Spinal cord (tissue), 10 donors: ENCODE data around the gene SRSF3. TPM values are rescaled to one million over a fixed set of nuclear protein-coding genes. Genes with fewer than 3 reads are reported as not detected.

Source experiments
- DNase-seq, 6 donors: peaks; one replicate each; pipeline versions ENCODE4 v3.0.0 to v3.0.0-alpha.2; 2013 to 2015; ENCODE audit warnings: low spot score in 6 of 6, low read depth in 4 of 6
- H3K27ac ChIP-seq: one replicate; pipeline ENCODE4 v1.5.1; 2013; ENCODE audit warnings: low read depth, low read length, control low read depth
- H3K27me3 ChIP-seq: one replicate; pipeline ENCODE4 v1.6.1; 2013; ENCODE audit warnings: low read length; ENCODE audit not compliant: control insufficient read depth, insufficient read depth
- H3K36me3 ChIP-seq: one replicate; pipeline ENCODE4 v1.6.1; 2013; ENCODE audit warnings: low read length; ENCODE audit not compliant: control insufficient read depth, insufficient read depth
- H3K4me1 ChIP-seq: one replicate; pipeline ENCODE4 v1.6.1; 2013; ENCODE audit warnings: low read length; ENCODE audit not compliant: control insufficient read depth, insufficient read depth
- H3K4me3 ChIP-seq: one replicate; pipeline ENCODE4 v1.5.1; 2013; ENCODE audit warnings: low read depth, low read length, control low read depth
- H3K9me3 ChIP-seq: one replicate; pipeline ENCODE4 v1.6.1; 2013; ENCODE audit warnings: low read length; ENCODE audit not compliant: control insufficient read depth, insufficient read depth
- WGBS: methylation state at CpG from one replicate; pipeline ENCODE4 v1.1.5; 2013; ENCODE audit warnings: missing lambda C conversion rate; ENCODE audit not compliant: insufficient coverage; 5-methylcytosine and 5-hydroxymethylcytosine counted together
- polyA plus RNA-seq, 2 donors: library from polyadenylated mRNA; unstranded; fragments of 120-200 nt; gene quantifications; one replicate each; pipeline ENCODE4 v1.2.1, GENCODE V29; 2013; ENCODE audit not compliant: insufficient read length in 2 of 2
- total RNA-seq, 2 donors: library from RNA; depleted of rRNA in 1 of 2; stranded (reverse); fragments of 120-200 nt in 1 of 2; fragments of >200 nt in 1 of 2; gene quantifications; one replicate each; pipeline versions ENCODE4 v1.2.3 to v1.2.4, GENCODE V29; 2013 to 2014
- donor health status: healthy.

The SRSF3 gene
- total and polyA plus RNA-seq, 4 donors: 135 to 351 (median 325) TPM

DNA sequence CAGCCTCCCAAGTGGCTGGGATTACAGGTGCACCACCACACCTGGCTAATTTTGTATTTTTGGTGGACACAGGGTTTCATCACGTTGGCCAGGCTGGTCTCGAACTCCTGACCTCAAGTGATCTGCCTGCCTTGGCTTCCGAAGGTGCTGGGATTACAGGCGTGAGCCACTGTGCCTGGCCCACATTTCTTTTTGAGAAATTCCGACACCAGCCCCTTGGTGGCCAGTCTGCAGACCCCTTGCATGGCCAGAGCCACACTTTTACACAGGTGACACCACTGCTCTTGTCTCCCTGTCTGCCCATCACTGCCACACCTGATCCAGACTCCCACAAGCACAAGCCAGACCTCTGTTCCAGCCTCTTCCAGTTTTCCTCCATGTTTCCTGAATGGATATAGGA lies 33.0 kb downstream of the SRSF3 start:
- no peak for DNase-seq
- no peak overlapping the region for H3K27ac ChIP-seq
- no peaks in the 10 kb centered on the region for H3K27me3 ChIP-seq
- H3K36me3 ChIP-seq: no peaks in the 10 kb centered on the region
- H3K4me3 ChIP-seq: no peak overlapping the region
- peaks cover 28% of the 10 kb centered on the region for H3K4me1 ChIP-seq
- no peaks in the 10 kb centered on the region for H3K9me3 ChIP-seq
- 87% methylated on average over 5 of the region's 5 CpGs for WGBS

DNA sequence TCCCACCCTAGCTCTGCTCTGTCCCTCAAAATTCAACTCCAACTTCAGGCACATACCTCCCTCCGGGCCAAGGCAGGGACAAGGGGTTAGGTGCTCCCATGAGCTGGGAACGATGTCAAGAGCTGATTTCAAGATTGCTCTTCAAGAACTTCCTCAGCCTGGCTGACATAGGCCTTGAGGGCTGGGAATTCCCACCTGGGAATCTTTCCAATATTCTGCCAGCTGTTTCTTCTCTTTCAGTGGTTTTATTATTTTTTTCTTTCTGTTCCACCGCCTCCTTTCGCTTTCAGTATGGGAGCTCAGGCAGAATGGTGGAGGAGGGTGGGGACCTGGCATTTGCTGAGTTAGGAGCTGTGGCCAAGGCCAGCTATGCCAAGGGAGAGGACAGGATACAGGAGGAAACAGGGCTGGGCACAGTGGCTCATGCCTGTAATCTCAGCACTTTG lies 33.7 kb downstream of the SRSF3 start:
- Histone ChIP-seq H3K27ac (no peak overlapping the region), H3K36me3 (no peaks in the 10 kb centered on the region), H3K4me1 (peaks cover 27% of the 10 kb centered on the region), H3K27me3 (no peaks in the 10 kb centered on the region), H3K4me3 (no peak overlapping the region), H3K9me3 (no peaks in the 10 kb centered on the region)
- DNase-seq: peak in 1 of 6 donors; percentile 54
- WGBS: 80% methylated on average over 2 of the region's 4 CpGs

DNA sequence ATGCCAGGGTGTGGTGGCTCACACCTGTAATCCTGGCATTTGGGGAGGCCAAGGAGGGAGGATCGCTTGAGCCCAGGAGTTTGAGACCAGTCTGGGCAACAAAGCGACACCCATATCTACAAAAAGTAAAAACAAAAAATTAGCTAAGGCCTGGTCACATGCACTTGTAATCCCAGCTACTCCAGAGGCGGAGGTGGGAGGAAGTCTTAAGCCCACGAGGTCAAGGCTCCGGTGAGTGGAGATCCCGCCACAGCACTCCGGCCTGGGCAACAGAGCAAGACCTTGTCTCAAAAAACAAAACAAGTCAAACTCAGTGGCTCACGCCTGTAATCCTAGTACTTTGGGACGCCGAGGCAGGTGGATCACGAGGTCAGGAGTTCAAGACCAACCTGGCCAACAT lies 35.6 kb downstream of the SRSF3 start:
- Histone ChIP-seq H3K36me3 (no peaks in the 10 kb centered on the region), H3K9me3 (no peaks in the 10 kb centered on the region), H3K27me3 (no peaks in the 10 kb centered on the region), H3K4me1 (peaks cover 26% of the 10 kb centered on the region), H3K4me3 (no peak overlapping the region), H3K27ac (no peak overlapping the region)
- DNase-seq: no peak
- 93% methylated on average over 9 of the region's 11 CpGs for WGBS

DNA sequence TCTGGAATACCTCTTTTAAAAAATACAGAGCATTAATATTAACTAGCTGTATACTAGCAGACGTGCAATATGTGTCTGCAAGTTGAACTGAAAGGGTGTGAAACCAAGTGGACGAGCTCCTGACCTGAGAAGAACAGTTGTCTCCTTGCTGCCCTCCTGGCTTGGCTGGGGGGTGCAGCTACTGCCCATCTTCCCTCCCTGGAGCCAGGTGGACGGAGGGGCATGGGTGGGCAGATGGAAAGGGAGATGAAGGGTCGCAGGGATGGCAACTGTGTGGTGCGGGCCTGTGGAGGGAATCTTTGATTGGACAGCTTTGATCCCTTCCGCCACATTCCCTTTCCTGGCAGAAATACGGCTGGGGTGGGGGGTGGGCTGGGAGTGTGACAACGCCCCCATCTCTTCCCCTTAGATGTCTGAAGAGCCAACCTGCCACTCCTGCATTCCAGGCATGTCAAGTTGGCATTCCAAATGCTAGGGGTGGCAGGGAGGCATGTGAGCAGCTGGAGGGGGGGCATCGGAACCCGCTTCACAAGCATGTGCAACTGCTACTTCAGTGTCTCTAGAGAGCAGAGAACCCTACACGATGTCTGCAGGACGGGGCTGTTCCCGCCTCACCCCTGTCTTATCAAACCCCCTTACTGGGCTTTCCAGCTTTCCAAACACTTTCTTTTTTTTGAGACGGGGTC lies 37.3 kb downstream of the SRSF3 start:
- Histone ChIP-seq H3K36me3 (no peaks in the 10 kb centered on the region), H3K4me3 (no peak overlapping the region)

DNA sequence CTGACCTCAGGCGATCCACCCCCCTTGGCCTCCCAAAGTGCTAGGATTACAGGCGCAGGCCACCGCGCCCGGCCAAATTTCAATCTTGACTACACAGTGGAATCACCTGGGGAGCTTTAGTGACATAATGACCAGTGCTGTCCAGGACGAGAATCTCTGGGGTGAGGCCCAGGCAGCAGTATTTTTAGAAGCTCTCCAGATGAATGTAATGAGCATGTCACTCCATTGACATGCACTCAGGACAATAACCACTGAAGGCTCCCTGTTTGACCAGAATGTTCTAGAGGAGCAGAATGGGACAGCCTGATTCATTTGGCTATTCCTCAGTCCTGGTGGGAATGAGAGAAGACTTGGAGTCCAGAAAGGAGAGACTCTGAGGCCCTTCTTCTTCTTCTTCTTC lies 39.2 kb downstream of the SRSF3 start:
- DNase-seq: no peak
- 89% methylated on average over 6 of the region's 6 CpGs for WGBS
- H3K4me1 ChIP-seq: peaks cover 27% of the 10 kb centered on the region

More for the DNA sequence above, 37.3 kb downstream of the SRSF3 start:
- WGBS: 68% methylated on average over 6 of the region's 14 CpGs
- H3K27me3 ChIP-seq: no peaks in the 10 kb centered on the region
- peaks cover 23% of the 10 kb centered on the region for H3K4me1 ChIP-seq
- H3K9me3 ChIP-seq: no peaks in the 10 kb centered on the region
- H3K27ac ChIP-seq: no peak overlapping the region
- no peak for DNase-seq

DNA sequence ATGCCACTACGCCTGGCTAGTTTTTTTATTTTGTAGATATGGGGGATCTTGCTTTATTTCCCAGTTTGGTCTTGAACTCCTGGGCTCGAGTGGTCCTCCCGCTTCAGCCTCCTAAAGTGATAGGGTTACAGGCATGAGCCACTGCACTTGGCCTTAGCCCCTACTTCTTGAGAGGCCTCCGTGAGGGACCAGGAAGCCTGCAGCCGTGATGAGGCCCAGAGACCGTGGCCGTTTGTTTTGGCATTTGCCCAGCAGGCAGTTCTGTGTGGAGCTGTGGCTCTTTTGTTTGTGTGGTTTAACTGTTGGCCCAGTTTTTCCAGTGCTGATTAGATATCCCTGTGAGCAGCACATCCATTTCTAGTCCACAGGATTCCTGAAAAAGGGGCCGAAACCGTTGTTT lies 39.8 kb downstream of the SRSF3 start:
- Histone ChIP-seq H3K36me3 (no peaks in the 10 kb centered on the region), H3K27ac (no peak overlapping the region), H3K4me3 (no peak overlapping the region), H3K4me1 (peaks cover 27% of the 10 kb centered on the region), H3K27me3 (no peaks in the 10 kb centered on the region), H3K9me3 (no peaks in the 10 kb centered on the region)
- DNase-seq: peak in 2 of 6 donors; percentile 53 to 69
- whole genome bisulfite sequencing: 30% methylated on average over 7 of the region's 9 CpGs

More for the DNA sequence above, 39.2 kb downstream of the SRSF3 start:
- H3K27me3 ChIP-seq: no peaks in the 10 kb centered on the region
- no peak overlapping the region for H3K4me3 ChIP-seq
- no peaks in the 10 kb centered on the region for H3K9me3 ChIP-seq
- no peak overlapping the region for H3K27ac ChIP-seq
- H3K36me3 ChIP-seq: no peaks in the 10 kb centered on the region

DNA sequence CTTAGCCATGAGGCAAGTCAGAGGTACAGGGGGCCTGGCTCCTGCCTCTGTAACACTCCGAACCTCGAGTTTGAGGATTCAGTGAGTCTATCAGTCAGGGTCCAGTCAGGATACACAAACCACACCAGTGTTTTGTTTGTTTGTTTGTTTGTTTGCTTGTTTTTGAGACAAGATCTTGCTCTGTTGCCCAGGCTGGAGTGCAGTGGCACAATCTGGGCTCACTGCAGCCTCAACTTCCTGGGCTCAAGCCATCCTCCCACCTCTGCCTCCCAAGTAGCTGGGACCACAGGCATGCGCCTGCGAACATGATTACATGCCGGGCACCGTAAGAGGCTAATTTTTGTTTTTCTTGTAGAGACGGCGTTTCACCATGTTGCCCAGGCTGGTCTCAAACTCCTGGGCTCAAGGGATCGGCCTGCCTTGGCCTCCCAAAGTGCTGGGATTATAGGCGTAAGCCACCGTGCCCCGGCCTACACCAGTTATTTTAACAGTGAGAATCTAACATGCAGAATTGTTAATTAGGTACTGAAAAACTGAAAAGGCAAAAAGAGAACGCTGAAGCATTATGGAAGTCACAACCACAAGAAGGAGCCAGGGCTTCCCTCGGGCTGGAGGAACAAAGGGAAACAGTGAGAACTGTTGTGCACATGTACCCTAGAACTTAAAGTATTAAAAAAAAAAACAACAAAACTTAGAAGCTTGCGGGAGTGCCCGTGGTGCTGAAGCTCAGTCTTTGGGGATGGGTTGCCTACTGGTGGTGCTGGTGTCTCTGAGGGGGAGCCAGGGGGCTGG lies 40.4 kb downstream of the SRSF3 start:
- Histone ChIP-seq H3K27ac (no peak overlapping the region), H3K36me3 (no peaks in the 10 kb centered on the region), H3K9me3 (no peaks in the 10 kb centered on the region), H3K27me3 (no peaks in the 10 kb centered on the region), H3K4me3 (no peak overlapping the region), H3K4me1 (peaks cover 27% of the 10 kb centered on the region)
- 81% methylated on average over 9 of the region's 16 CpGs for WGBS
- no peak for DNase-seq

DNA sequence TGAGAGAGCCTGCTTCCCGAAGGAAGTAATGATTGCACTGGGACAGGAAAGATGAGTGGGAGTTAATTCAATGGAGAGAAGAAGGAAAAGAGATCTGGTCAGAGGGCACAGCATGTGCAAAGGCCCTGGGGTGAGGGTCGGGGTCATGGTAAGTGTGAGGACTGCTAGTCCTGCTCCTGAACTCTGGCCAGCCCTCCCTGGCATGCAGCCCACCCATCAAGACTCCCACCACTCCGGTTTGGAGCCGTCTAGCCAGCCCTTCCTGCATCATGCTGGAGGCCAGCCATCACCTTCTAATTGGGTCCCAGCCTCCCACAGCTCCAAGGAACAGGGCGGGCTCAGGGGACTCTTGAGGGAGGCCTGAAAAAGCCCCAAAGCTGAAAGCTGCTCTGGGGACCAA lies 42.1 kb downstream of the SRSF3 start:
- Histone ChIP-seq H3K4me3 (no peak overlapping the region), H3K27ac (no peak overlapping the region), H3K36me3 (no peaks in the 10 kb centered on the region), H3K27me3 (no peaks in the 10 kb centered on the region), H3K4me1 (peaks cover 27% of the 10 kb centered on the region), H3K9me3 (no peaks in the 10 kb centered on the region)
- DNase-seq: no peak
- 82% methylated on average over 1 of the region's 5 CpGs for WGBS

DNA sequence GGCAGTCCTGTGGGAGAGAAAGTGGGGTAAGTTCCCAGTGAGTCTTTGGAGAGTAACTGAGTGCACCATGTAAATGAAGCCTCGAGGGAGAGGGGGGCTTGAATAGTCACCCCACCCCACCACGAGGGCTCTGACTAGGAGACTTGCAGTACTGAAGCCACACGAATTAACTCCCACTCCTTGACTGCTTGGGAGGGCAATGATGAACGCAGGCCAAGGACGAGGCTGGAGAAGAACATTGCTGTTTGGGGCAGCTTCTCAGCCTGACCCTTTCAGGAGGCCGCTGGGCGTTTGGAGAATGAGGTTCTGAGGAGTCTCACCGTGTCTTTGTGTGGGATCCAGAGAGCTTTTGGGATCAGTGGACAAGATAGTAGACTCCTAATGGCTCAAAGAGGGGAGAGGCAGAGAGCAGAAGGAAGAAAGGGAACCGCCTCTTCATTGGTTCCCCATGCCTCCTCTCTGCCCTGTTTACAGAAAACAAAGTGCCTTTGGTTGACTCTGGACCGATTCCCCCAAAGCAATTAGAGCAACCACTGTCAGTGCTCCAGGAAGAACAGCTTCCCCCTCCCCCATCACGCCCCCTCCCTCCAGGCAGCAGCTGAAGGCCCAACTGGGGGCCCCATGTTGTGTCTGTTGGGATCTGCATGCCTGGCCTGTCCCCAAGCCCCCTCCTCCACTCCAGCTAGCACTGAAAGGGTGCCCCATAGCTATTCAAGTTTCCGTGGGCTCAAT lies 42.7 kb downstream of the SRSF3 start:
- Histone ChIP-seq H3K4me3 (no peak overlapping the region), H3K36me3 (no peaks in the 10 kb centered on the region), H3K9me3 (no peaks in the 10 kb centered on the region), H3K27ac (no peak overlapping the region), H3K4me1 (peaks cover 27% of the 10 kb centered on the region), H3K27me3 (no peaks in the 10 kb centered on the region)
- DNase-seq: no peak
- 69% methylated on average over 9 of the region's 12 CpGs for WGBS
